Liver (tissue), 9 donors: Measurements from ENCODE around the gene PER1. TPM values are rescaled to one million over a fixed set of nuclear protein-coding genes. Genes with fewer than 3 reads are reported as not detected.

Experiments
- DNase-seq: peaks from one replicate; pipeline ENCODE4 v3.0.0-alpha.2; 2017; ENCODE audit warnings: low spot score
- H3K27ac ChIP-seq, 2 donors: one replicate each; pipeline ENCODE4 v1.7.0; 2013; ENCODE audit warnings: inconsistent platforms in 2 of 2, low read length in 2 of 2, control low read depth in 1 of 2, low read depth in 1 of 2, mild to moderate bottlenecking in 1 of 2
- H3K27me3 ChIP-seq, 4 donors: one replicate each; pipeline versions ENCODE4 v1.6.1 to v1.7.0; 2013; ENCODE audit warnings: low read length in 3 of 4, inconsistent platforms in 1 of 4, mild to moderate bottlenecking in 1 of 4, moderate library complexity in 1 of 4; ENCODE audit not compliant: control insufficient read depth in 4 of 4, insufficient read depth in 4 of 4
- H3K36me3 ChIP-seq, 4 donors: one replicate each; pipeline versions ENCODE4 v1.6.1 to v1.7.0; 2013; ENCODE audit warnings: low read length in 3 of 4, mild to moderate bottlenecking in 3 of 4, low read depth in 1 of 4, moderate library complexity in 1 of 4; ENCODE audit not compliant: control insufficient read depth in 4 of 4, insufficient read depth in 3 of 4
- H3K4me1 ChIP-seq, 4 donors: one replicate each; pipeline versions ENCODE4 v1.6.1 to v1.7.0; 2013; ENCODE audit warnings: low read length in 3 of 4, mild to moderate bottlenecking in 3 of 4, moderate library complexity in 1 of 4; ENCODE audit not compliant: control insufficient read depth in 4 of 4, insufficient read depth in 4 of 4
- H3K4me3 ChIP-seq, 3 donors: one replicate each; pipeline versions ENCODE4 v1.6.1 to v1.7.0; 2013; ENCODE audit warnings: low read length in 3 of 3, control low read depth in 1 of 3, low read depth in 1 of 3, mild to moderate bottlenecking in 1 of 3
- H3K9ac ChIP-seq, 2 donors: one replicate each; pipeline ENCODE4 v1.7.0; 2013; ENCODE audit warnings: low read length in 2 of 2, mild to moderate bottlenecking in 2 of 2, moderate library complexity in 2 of 2, control low read depth in 1 of 2, low read depth in 1 of 2
- H3K9me3 ChIP-seq, 4 donors: one replicate each; pipeline versions ENCODE4 v1.6.1 to v1.7.0; 2013; ENCODE audit warnings: low read length in 3 of 4; ENCODE audit not compliant: control insufficient read depth in 4 of 4
- ATF3 ChIP-seq: IDR thresholded peaks from 2 replicates; pipeline ENCODE4 v1.6.1; 2016; ENCODE audit warnings: antibody characterized with exemption
- CTCF ChIP-seq: fragments of 150-350 bp; IDR thresholded peaks from 2 replicates; pipeline ENCODE4 v1.5.1; 2017; ENCODE audit warnings: improper control_type of control experiment, low read depth, low read length; ENCODE audit not compliant: missing input control
- FOXA1 ChIP-seq: IDR thresholded peaks from 2 replicates; pipeline ENCODE4 v1.6.1; 2016; ENCODE audit warnings: antibody characterized with exemption
- FOXA2 ChIP-seq: IDR thresholded peaks from 2 replicates; pipeline ENCODE4 v1.6.1; 2016; ENCODE audit warnings: antibody characterized with exemption
- HNF4A ChIP-seq, 2 donors: conservative IDR thresholded peaks; 2 replicates each; pipeline ENCODE4 v1.6.1; 2016; ENCODE audit warnings: antibody characterized with exemption in 2 of 2, mild to moderate bottlenecking in 2 of 2
- HNF4G ChIP-seq: IDR thresholded peaks from 2 replicates; pipeline ENCODE4 v1.6.1; 2016; ENCODE audit warnings: antibody characterized with exemption
- NR2F2 ChIP-seq: IDR thresholded peaks from 2 replicates; pipeline ENCODE4 v1.6.1; 2016; ENCODE audit warnings: antibody characterized with exemption
- RAD21 ChIP-seq, 2 donors: IDR thresholded peaks; 2 replicates each; pipeline ENCODE4 v1.6.1; 2016; ENCODE audit warnings: antibody characterized with exemption in 2 of 2, mild to moderate bottlenecking in 2 of 2
- RXRA ChIP-seq, 2 donors: IDR thresholded peaks; 2 replicates each; pipeline ENCODE4 v1.6.1; 2017 to 2018; ENCODE audit warnings: antibody characterized with exemption in 2 of 2, mild to moderate bottlenecking in 1 of 2
- TAF1 ChIP-seq: conservative IDR thresholded peaks from 2 replicates; pipeline ENCODE4 v1.6.1; 2016; ENCODE audit warnings: antibody characterized with exemption, mild to moderate bottlenecking
- YY1 ChIP-seq: IDR thresholded peaks from 2 replicates; pipeline ENCODE4 v1.6.1; 2016; ENCODE audit warnings: antibody characterized with exemption, mild to moderate bottlenecking
- ZBTB33 ChIP-seq: IDR thresholded peaks from 2 replicates; pipeline ENCODE4 v1.6.1; 2016; ENCODE audit warnings: antibody characterized with exemption
- WGBS: extraction: QIAGEN DNeasy Blood & Tissue Kit; methylation state at CpG from one replicate; pipeline ENCODE4 v1.1.7; 2013; 5-methylcytosine and 5-hydroxymethylcytosine counted together
- polyA plus RNA-seq, 2 donors: library from polyadenylated mRNA; stranded (reverse) in 1 of 2; unstranded in 1 of 2; fragments of 200-250 nt in 1 of 2; fragments of >200 nt in 1 of 2; fragmentation: Nextera tagmentation in 1 of 2; extraction: Ambion mirVana in 1 of 2; gene quantifications; one replicate each; pipeline versions ENCODE4 v1.2.1 to v1.2.3, GENCODE V29; 2013 to 2015
- total RNA-seq, 2 donors: library from RNA; depleted of rRNA; stranded (reverse); fragments of >200 nt; gene quantifications; one replicate each; pipeline ENCODE4 v1.2.3, GENCODE V29; 2014
- TF ChIP-seq, protein P1 (sequence below): IDR thresholded peaks from 2 replicates; pipeline ENCODE4 v1.6.1; 2016; ENCODE audit warnings: antibody characterized with exemption
- donor health status: healthy.
- donor health status: healthy.
- donor health status: healthy.
- donor health status: healthy.
- donor health status: healthy.

The PER1 gene
- total and polyA plus RNA-seq, 4 donors = 10.1 to 71.6 (median 29.7) TPM

DNA sequence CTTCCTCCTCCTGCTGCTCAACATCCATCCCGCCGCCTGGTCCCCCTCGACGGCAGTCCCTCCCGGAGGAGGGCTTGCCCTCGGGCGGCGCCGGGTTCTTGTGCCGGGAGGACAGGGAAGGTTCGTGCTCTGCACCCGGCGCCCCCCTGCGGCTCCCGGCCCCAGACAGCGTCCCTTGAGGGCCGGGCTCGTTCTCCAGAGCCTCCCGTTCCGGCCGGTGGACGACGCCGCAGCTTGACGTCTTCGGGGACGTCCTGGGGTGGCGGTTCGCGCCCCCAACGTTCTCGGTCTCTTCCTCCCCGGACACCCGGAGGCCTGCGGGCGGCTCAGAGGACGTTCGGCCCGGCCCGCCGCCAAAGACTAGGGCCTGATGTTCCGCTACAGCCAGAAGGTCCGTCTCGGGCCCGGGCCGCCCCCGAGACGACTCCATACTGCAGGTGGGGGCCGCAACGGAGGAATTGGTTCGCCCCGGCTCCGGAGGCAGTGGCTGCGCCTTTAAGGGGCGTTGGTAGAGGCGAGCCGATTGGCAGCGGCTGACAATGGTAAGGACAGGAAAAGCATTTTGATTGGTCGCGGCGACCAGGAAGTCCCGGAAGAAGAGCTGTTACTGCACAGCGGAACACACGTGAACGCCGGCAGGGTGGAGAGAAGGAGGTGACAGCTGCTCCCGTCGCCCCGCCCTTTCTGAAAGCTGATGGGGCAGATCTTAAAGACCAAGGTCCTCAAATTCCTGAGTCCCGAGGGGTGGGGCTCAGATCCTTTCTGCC is 37.7 kb upstream of the PER1 start, which contains the start of gene BORCS6 (continued):
- TF ChIP-seq CTCF (no peak), TAF1 (peak; percentile 29)

DNA sequence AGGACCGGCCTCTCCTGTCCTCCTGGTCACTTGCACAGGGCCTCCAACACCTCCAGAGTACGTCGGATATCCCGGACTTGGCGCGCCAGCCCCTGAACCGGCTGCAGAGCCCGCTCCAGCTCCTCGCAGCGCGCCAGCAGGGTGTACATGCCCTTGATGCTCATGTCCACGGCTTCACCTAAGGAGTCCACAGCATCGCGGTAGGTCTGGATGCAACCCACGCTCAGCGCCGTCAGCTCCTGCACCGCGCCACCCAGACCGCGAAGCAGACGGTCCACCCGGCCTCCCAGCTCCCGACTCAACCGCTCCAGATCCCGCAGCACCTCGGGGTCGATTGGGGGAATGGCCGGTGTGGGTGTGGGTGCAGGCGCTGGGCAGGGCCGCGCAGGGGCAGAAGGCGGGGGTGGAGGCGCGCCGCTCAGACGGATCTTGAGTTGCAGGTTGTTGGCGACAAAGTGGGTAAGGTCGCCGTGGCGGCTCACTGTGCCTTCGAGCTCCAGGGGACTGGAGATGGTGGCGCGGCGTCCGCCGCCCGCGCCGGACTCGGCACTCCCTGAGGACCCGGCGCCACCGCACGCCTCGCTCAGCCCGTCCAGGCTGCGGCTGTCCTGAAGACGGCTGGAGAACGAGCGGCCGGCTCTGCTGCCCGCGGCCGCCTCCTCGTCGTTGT is 37.0 kb upstream of the PER1 start:
- 6% methylated on average over 67 of the region's 67 CpGs for WGBS
- Histone ChIP-seq H3K4me1 (peaks cover 12 to 58% (median 31%) of the 10 kb centered on the region in 4 donors), H3K27me3 (no peaks in the 10 kb centered on the region), H3K4me3 (peak overlapping the region; percentile 75 to 82 (median 78)), H3K9ac (peak overlapping the region in 1 of 2 donors; percentile 47), H3K36me3 (no peaks in the 10 kb centered on the region), H3K27ac (peak overlapping the region; percentile 73 to 85), H3K9me3 (no peaks in the 10 kb centered on the region)
- DNase-seq = peak; percentile 49
- TF ChIP-seq ZBTB33 = no peak

DNA sequence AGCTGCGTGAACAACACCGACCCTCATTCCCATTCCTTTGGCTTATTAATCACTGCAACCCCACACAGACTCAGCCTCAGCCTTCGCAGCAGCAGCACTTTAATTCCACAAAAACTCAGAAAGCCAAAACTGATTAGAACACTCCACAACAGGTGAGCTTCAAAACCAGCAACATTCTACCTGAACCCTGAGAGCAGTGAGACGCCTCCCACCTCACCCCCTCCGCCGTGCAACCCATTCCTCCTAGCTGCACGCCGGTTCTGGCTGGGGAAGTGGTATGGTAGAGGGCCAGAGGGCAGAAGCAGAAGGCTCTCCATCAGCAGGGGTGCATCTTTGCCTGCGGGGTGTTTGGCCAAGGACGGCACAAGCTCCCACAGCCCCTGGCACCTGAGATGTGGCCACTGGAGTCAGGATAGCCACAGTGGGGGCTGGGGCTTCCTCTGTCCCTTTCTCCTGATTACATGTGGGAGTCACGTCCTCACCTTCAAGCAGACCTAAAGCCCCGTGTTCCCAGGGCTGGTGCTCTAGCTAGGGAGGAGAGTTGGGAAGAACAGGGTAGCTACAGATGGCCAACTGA is 36.1 kb upstream of the PER1 start:
- Histone ChIP-seq H3K27me3 (no peaks in the 10 kb centered on the region), H3K4me1 (peaks cover 12 to 58% (median 31%) of the 10 kb centered on the region in 4 donors), H3K9me3 (no peaks in the 10 kb centered on the region), H3K9ac (peak overlapping the region in 1 of 2 donors; percentile 47), H3K27ac (peak overlapping the region; percentile 73 to 85), H3K36me3 (no peaks in the 10 kb centered on the region), H3K4me3 (peak overlapping the region in 2 of 3 donors; percentile 75 to 82)
- DNase-seq = no peak
- WGBS = 53% methylated on average over 12 of the region's 12 CpGs
- TF ChIP-seq HNF4G (no peak), YY1 (no peak), FOXA2 (no peak), RXRA (IDR thresholded peaks at IDR 0.05) (no peak), RAD21 (IDR thresholded peaks at IDR 0.05) (no peak), TAF1 (no peak), HNF4A (conservative IDR thresholded peaks at IDR 0.05) (no peak), FOXA1 (no peak), NR2F2 (no peak), ATF3 (no peak)
- TF ChIP-seq, protein P1, sequence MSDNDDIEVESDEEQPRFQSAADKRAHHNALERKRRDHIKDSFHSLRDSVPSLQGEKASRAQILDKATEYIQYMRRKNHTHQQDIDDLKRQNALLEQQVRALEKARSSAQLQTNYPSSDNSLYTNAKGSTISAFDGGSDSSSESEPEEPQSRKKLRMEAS = no peak
